Stimulated activated CD8-positive, alpha-beta memory T cell treated with anti-CD3 and anti-CD28 coated beads, Interleukin-4, amount 100 ng/mL, for 24 hours (primary cell): ENCODE measurements around the gene VEGFB.
A peak's percentile ranks its signal among the peaks of the same experiment; 100 is the strongest.

ENCODE experiments used
- DNase-seq: peaks from one replicate; pipeline ENCODE4 v3.0.0-alpha.2; 2020; ENCODE audit warnings: low read depth

VEGFB gene, protein sequence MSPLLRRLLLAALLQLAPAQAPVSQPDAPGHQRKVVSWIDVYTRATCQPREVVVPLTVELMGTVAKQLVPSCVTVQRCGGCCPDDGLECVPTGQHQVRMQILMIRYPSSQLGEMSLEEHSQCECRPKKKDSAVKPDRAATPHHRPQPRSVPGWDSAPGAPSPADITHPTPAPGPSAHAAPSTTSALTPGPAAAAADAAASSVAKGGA

DNA sequence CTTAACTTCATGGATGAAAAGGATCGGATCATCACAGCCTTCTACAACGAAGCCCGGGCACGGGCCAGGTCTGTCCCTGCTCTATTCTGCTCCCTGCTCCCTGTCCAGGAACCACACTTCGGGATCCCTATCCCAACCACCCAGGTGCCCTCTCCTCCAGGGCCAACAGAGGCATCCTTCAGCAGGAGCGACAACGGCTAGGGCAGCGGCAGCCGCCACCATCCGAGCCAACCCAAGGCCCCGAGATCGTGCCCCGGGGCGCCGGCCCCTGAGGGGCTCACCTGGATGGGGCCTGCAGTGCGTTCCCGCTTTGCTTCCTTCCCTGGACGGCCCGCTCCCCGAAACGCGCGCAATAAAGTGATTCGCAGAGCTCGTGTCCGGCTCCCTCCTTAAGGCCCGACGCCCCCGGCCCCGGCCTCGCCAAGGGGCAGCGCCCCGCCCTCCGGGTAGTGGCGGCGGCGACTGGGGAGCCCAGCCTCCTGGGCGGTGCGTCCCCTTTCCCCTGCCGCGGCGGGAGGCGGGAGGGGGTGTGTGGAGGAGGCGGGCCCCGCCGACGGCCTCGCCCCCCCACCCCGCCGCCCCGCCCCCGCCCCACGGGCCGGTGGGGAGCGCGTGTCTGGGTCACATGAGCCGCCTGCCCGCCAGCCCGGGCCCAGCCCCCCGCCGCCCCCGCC, at the start of gene VEGFB:
VEGFB (plus strand) TSS at position 672 of the 674 bp plus-strand sequence. CDS start 250 bp downstream, outside the sequence.
- DNase-seq, result peak; percentile 47

DNA sequence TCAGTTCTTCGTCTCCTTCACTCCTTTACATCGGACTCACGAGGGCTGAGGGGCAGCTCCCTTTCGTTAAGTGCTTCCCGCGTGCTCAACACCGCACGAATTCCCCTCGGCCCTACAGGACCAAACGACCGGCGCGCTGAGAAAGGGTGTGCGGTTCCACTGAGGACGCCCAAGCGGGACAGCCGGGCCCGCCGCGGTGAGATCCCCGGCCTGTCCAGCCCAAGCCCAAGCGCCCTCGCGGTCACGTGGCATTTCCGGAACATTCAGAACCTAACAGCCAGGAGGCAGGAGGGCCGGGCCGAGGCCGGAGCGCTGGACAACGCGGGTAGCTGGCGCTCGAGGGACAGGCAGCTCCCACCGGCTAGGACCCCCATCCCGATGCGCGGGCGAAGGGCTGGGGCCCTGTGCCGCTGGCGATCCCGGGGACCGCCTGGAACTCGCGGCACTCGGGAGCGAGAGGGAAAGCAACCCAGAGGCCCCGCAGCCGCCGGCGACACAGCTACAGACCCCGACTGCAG, 49.1 kb upstream of the VEGFB start:
- no peak for DNase-seq

DNA sequence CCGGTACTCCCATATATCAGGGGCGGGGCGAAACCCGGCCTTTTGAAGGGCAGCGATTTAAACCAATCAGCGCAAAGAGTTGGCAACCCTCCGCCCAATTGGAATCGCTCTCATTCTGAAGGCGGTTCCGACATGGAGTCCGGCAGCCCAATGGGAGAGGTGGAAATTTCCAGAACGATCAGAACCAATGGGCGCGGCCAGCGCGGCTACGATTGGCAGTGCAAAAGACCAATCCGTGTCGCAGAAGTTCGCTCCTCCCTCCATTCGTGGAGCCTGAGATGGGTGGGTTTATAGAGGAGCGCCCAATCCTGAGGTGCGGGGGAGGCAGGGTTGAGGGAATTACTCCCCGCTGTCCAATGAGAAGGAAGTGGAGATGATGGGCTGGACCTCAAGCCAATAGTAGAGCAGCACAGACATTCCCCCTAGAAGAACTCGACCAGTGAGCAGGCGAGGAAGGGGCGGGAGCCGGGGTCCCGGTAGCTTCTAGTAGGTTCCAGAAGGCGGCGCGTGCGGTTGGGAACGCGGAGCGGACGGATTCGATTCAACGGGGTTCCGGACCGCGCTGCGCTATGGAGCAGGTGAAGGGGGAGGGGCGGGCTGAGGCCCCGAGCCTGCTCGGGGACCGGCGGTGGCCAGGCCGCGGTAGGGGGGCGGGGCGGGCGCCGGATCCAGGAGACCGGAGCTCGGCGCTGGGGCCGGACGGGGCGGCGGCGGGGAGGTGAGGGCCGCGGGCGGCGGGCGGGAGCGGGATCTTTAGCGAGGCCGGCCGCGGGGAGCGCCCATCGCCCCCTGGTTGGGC, 48.5 kb upstream of the VEGFB start, which contains the start of gene STIP1:
STIP1 (plus strand) TSS at position 479 of the 799 bp plus-strand sequence; CDS start at position 570, 91 bp downstream.
- DNase-seq, result peak; percentile 99

DNA sequence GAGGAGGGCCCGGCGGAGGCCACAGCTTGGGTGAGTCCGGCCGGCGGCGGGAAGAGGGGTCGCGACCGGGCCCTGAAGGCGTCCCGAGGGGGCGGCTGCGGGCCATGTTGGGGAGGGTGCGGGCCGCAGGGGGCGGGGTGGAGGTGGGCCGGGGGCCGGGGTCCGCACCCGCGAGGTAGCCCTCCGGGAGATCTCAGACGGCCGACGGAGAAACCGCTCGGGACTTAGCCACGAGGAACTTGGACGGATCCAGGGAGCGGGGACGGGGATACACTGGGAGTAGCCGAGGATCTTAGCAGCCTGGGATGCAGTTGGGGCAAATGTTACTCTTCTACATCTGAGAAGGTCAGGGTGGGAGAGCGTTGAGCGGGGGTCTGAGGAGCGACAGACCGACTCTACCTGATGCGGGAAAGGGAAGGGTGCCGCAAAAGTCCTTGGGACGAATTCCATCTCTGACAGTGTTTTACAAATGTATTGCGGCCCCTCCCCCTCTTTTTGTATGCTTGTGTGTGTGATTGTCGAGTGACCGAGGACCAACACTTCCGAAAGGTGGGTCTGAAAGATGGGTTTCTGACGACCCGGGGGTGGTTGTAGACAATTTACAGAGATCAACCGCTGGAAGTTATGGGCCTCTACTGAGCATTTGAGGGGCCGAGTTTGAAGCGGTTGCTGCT, 47.8 kb upstream of the VEGFB start:
- DNase-seq, result no peak

DNA sequence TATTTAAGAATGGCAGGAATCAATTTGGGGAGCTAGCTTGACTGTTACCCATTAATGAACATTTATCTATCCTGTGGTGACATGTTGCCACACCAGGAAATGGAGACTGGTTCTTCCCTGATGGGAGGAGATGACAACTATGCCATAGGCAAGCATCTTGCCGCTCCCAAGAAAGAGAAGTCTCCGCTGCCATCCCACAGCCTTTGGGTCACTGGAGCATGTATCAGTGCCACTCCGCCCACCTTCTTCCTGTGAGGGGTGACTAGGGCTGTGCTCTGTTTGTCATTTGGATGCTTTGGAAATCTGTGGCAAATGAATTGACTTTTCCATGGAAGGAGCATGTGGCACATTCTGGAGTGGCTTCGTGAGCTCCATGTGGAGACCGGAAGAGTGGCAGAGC, 42.0 kb upstream of the VEGFB start:
- DNase-seq, result no peak

DNA sequence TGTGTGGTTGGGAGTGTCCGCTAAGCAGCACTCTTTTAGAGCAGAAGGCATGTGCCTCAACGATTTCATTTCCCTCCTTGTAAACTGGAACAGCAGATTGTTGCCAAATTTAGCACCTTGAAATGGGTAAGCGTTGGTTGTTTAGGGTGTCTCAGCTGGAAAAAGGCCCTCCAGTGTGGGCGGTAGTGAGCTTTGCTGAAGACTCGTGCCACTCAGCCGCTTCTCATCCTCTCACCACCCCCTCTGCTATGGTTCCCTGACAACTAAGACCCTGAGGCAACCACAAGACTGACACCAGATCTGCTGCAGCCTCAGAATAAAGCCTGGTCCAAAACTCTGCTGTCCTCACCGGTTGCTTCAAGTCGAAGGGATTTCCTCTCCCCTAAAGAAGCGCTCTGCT, 37.8 kb upstream of the VEGFB start:
- DNase-seq, result no peak

DNA sequence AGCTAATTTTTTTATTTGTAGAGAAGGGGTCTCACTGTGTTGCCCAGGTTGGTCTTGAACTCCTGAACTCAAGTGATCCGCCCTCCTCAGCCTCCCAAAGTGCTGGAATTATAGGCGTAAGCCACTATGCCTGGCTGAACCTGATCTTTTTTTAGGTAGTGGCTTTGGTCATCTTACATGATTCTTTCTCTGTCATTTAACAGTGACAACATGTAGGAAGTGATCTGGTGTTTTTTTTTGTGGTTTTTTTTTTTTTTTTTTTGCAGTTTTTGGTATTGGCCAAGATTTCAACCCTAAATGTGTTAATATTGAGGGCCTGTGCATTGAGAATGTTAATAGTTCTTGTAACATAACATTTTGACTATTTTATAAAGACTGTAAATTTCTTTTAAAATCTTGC, 35.9 kb upstream of the VEGFB start:
- DNase-seq, result no peak

DNA sequence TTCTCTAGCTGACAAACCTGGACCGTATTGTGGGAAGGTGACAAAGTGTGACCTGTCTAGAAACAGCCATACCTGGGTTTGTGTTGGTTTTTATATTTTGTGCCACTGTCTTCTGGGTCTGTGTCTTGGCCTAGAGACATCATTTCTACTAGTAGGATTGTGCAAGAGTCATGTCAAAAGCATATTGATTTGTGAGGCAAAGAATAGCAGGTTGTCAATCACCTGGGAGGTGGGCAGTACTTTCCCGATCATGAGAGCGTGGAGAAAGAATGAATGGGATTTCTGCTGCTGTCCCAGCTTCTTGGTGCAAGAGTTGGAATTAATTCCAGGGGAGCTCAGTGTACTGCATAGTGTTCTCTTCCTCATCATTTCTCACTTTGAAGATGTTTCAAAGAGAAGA, 32.8 kb upstream of the VEGFB start:
- no peak for DNase-seq

DNA sequence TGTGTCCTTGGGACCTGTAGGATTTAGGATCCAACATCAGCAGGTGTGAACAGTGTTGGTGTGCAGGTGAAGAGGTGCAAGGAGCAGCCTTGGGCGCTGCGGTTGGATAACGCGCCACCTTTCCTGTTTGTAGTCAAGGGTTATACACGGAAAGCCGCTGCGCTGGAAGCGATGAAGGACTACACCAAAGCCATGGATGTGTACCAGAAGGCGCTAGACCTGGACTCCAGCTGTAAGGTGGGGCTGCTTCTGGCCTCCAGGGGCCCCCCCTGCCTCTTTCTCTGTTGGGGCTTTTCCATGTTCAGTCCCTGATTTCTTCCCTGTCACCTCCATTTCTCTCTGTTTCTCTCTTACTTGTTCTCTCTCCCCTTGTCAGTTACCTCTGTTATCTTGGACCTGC, 31.4 kb upstream of the VEGFB start:
- no peak for DNase-seq

DNA sequence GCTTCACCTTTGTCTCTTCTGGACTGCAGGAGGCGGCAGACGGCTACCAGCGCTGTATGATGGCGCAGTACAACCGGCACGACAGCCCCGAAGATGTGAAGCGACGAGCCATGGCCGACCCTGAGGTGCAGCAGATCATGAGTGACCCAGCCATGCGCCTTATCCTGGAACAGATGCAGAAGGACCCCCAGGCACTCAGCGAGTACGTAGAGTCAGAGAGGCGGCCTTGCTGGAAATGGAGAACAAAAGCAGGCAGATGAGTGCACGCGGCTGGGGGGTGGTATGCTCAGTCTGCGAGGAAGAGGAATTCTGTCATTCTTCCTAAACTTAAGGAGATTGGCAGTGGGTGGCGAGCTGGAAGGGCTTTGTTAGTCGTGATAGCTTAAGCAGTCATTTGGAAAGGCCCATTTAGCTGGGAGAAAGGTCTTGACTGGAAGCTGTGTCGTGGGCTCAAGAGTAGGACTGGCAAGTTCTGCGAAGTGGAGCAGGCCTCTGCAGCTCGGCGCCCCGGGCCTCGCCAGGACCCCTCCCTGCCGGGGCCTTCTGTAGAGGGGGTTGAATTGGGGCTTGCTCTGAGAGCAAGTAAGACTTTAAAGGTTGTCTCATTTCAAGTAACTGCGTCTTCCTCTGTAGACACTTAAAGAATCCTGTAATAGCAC, 30.8 kb upstream of the VEGFB start:
- DNase-seq, result no peak

DNA sequence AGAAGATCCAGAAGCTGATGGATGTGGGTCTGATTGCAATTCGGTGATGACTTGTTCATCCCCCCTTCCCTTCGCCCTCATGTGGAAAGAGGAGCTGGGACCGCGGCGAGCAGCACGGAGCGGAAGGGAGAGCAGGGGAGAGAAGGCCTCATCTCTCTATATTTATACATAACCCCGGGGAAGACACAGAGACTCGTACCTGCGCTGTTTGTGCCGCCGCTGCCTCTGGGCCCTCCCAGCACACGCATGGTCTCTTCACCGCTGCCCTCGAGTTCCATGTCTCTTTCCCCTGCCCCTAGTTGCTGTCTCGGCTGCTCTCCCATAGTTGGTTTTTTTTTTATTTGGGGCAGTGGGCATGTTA, 30.3 kb upstream of the VEGFB start:
- DNase-seq, result no peak

DNA sequence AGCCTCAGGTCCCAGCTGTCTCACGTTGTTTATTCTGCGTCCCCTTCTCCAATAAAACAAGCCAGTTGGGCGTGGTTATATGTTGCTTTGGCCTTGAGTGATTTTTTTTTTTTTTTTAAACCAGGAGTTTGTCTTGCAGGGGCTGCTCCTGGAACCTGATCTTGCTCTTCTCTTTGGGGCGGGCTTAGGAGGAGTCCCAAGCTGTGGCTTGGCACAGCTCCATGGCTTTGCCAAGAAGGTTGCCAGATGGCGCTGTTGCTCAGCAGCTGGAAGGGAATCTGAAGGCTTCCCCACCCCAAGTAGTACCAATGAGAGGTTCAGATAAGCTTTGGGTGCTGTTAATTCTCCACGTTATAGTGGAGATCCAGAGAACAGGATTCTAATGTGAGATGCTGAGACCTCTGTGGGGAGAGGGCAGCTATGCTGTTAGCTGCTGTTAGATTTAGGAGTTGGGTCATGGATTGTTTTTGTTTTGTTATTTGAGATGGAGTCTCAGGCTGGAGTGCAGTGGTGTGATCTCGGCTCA, 29.9 kb upstream of the VEGFB start:
- peak; percentile 59 for DNase-seq

DNA sequence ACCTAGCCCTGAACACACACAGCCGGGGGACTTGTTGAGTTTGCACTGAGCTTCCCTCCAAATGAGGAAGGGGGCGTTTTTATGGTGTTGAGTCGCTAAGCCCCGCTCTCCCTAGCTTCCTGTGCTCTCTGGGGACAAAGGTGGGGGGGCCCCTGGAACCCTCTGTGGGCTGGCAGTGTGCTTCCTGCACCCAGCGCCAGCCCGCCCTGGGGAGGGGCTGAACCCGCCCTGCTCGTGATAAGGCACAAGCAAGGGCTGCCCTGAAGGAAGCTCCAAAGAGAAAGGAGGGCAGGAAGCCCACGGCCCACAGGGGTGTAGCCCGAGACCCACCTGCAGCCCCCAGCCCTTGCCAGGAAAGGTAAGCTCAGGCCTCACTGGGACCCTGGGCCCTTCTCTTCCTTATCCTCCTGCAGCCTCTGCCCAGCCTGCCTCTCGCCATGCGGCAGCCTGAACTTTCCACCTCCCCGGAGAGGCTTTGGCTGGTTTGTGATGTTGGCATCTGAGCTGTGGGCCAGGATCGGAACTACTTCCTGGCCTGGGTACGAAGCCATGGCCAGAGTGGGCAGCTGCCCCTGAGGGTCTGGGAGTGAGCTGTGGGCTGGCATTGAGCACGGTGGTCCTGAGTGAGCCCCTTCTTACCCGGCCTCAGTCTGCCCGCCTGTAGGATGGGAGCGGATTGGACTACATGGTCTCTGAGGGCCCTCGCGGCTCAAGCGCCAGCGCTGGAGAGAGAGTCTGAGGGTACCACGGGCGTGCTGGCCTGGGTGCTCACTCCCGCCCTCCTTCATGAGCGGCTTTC, 27.7 kb upstream of the VEGFB start, which contains the start of gene FERMT3:
FERMT3 (plus strand) TSS at position 265 of the 799 bp plus-strand sequence. CDS start 644 bp downstream, outside the sequence.
- peak; percentile 77 for DNase-seq

DNA sequence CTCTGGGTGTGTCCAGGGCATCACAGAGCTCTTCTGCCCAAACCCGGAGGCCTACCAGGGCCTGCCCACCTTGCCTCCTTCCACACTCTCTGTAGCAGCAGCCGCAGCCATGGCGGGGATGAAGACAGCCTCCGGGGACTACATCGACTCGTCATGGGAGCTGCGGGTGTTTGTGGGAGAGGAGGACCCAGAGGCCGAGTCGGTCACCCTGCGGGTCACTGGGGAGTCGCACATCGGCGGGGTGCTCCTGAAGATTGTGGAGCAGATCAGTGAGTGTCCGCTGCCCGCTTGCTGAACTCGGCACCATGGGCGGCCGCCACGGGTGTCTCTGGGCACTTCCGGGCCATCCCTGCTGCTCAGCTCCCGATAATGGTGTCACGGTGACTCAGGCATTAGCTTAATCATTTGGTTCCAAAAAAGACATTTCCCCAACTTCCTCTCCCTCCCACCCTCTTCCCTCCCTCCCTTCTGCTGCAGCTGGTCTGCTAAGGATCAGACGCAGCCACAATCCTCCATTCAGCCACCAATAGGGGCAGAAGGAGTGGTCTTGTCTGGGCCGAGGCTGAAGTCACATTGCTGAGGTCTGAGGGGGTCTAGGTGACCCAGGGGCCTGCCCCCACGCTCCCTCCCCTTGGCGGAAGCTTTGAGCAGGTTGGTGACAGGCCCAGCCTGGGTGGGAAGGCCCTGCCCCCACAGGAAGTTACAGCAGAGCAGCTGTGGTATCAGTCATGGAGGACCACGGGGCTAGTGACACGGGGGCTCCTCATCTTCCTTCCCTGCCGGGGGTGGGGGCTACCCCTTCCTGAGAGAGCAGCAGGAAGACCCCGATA, 26.9 kb upstream of the VEGFB start:
- DNase-seq, result peak; percentile 81

DNA sequence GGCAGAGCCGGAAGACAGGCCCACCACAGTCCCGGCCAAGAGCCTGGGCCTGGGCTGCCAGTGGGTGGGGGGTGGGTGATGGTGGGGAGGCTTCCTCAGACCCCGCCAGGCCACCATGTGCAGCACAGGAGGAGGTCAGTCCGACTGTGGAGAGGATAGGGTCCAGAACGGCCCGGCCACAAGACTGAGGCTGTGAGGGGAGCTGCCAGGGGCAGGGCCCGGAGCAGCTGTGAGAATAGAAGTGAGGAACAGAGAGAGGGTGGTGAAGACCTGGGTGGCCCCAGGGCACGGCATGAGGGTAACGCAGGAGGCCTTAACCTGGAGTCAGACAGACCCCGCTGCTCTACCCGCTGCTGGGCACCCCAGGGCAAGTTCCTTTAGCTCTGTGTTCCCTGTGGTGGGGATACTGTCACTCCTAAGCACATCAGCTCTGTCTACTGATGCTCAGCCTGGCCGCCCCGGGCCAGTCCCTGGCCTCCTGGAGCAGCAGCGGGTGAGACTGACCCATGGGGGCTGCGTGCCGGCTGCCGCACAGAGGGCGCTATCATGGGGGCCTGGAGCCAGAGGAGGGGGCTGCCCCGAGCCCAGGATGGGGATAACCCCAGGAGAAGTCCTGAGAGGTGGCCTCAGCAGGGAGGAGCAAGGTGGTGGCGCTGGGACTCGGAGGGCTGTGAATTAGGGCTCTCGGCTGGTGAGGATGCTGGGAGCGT, 26.1 kb upstream of the VEGFB start:
- no peak for DNase-seq

DNA sequence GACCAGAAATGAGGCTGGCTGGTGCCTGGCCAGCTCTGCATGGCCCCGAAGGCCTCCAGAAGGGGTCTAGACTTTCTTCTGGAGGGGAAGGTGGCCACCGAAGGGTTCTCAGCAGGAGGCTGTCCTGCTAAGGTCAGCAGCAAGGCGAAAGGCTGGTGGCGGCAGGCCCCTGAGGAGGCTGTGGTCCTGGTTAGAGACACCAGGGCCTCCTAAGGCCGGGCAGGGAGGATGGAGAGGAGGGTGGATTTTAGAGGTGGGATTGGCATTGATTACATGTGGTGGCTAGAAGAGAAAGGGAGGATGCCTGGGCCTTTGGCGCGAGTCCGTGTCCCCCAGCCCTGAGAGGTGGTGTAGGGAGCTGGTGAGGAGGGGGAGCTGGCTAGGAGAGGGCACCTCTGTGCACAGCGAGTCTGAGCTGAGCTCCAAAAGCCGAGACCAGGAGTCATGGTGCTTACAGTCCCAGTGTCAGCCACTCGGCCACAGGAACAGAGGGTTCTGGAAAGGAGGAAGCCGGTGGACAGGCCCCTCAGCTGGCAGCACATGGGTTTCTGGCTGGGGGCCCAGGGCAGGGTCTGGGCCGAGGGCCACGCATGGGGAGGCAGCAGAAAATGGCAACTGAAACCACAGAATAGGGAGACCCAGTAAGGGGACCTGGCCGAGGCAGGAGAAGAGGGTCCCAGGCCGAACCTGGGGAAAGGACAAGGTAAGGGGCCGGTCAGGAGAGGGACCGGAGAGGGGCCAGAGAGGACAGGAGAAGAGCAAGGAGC, 25.4 kb upstream of the VEGFB start:
- DNase-seq, result no peak

DNA sequence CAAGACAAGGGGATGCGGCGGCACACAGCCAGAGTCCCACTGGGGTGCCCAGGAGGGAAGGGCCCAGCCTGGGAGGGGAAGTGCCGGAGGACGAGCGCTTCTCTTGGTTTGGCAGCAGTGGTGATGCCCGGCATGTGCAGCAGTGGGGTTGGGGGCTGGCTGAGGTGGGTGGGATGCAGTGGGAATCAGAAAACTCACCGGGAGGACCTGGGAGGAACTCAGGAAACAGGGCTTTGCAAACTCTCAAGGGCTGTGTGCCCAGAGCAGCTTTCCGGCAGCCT, 24.9 kb upstream of the VEGFB start:
- DNase-seq, result no peak

DNA sequence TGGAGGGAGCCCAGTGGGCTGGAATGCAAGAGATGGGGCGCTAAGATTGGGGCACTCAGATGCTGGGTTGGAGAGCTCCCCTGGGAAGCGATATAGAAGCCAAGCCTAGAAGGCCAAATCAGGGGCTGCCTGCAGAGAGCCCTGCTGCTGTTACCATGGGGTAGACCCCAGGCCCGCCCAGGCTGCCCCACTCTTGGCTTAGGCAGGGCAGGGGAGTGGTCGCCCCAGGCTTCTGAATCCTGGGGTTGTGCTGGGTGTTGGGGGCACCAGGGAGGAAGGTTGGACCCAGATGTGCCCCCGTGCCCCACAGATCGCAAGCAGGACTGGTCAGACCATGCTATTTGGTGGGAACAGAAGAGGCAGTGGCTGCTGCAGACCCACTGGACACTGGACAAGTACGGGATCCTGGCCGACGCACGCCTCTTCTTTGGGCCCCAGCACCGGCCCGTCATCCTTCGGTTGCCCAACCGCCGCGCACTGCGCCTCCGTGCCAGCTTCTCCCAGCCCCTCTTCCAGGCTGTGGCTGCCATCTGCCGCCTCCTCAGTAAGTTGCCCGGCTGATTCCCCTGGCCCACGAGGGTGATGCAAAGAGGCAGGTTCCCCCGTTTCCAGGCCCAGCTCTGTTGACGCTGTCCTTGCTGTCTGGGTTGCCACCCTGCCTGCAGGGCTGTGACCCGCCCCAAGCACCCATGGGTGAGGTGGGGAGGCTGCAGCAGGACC, 23.9 kb upstream of the VEGFB start:
- DNase-seq, result no peak
